Common myeloid progenitor, CD34-positive (primary cell): ENCODE data around the gene JPH3.

Experiments
- CTCF ChIA-PET: fragments of 350-600 bp; sonication (Branson Sonifier 250); formaldehyde crosslinking; loops from one replicate; lab custom pipeline; 2021; ENCODE audit warnings: antibody characterized with exemption; lab: Charles Lee
- POLR2A ChIA-PET: fragments of 350-600 bp; sonication (Branson Sonifier 250); formaldehyde crosslinking; loops from one replicate; lab custom pipeline; 2021; ENCODE audit warnings: antibody characterized with exemption; lab: Charles Lee
- DNase-seq, 3 donors: peaks; one replicate each; pipeline versions ENCODE4 v3.0.0 to v3.0.0-alpha.2; 2013
- H3K27ac ChIP-seq, 2 experiments: 1 replicate in 1 of 2; 2 replicates in 1 of 2; pipeline ENCODE4 v1.7.0; 2013; ENCODE audit warnings: inconsistent platforms in 2 of 2, low read length in 2 of 2, mild to moderate bottlenecking in 2 of 2, low read depth in 1 of 2, moderate library complexity in 1 of 2; ENCODE audit not compliant: severe bottlenecking in 2 of 2, insufficient read depth in 1 of 2, poor library complexity in 1 of 2
- H3K27me3 ChIP-seq, 5 experiments: replicated peaks in 2 of 5; 1 replicate in 3 of 5; 2 replicates in 2 of 5; pipeline versions ENCODE4 v1.6.1 to v1.7.0; 2013; ENCODE audit warnings: low read length in 4 of 5, mild to moderate bottlenecking in 2 of 5, moderate library complexity in 2 of 5, inconsistent platforms in 1 of 5; ENCODE audit not compliant: insufficient read depth in 5 of 5, control insufficient read depth in 4 of 5
- H3K36me3 ChIP-seq, 4 experiments: 1 replicate in 2 of 4; 2 replicates in 2 of 4; pipeline versions ENCODE4 v1.6.1 to v1.7.0; 2013; ENCODE audit warnings: low read length in 3 of 4, control low read depth in 1 of 4, mild to moderate bottlenecking in 1 of 4; ENCODE audit not compliant: control insufficient read depth in 4 of 4, insufficient read depth in 4 of 4
- H3K4me1 ChIP-seq, 4 experiments: 1 replicate in 3 of 4; 2 replicates in 1 of 4; pipeline versions ENCODE4 v1.6.1 to v1.7.1; 2013; ENCODE audit warnings: low read length in 3 of 4, mild to moderate bottlenecking in 3 of 4, control low read depth in 1 of 4, inconsistent platforms in 1 of 4, moderate library complexity in 1 of 4; ENCODE audit not compliant: control insufficient read depth in 4 of 4, insufficient read depth in 4 of 4; ENCODE audit errors: control extremely low read depth in 1 of 4
- H3K4me3 ChIP-seq, 7 experiments: 1 replicate in 4 of 7; 2 replicates in 3 of 7; pipeline versions ENCODE4 v1.5.1 to v1.7.0; 2013; ENCODE audit warnings: mild to moderate bottlenecking in 7 of 7, low read length in 6 of 7, moderate library complexity in 6 of 7, inconsistent platforms in 2 of 7, low read depth in 2 of 7, control low read depth in 1 of 7; ENCODE audit not compliant: insufficient read depth in 4 of 7, control insufficient read depth in 1 of 7; ENCODE audit errors: extremely low read depth in 1 of 7
- H3K9me3 ChIP-seq, 5 experiments: 1 replicate in 4 of 5; 2 replicates in 1 of 5; pipeline versions ENCODE4 v1.6.1 to v1.7.1; 2013; ENCODE audit warnings: low read length in 4 of 5, mild to moderate bottlenecking in 2 of 5, inconsistent platforms in 1 of 5, low read depth in 1 of 5, moderate library complexity in 1 of 5; ENCODE audit not compliant: control insufficient read depth in 4 of 5, insufficient read depth in 2 of 5; ENCODE audit errors: control extremely low read depth in 1 of 5
- WGBS: methylation state at CpG from one replicate; pipeline ENCODE4 v1.1.5; 2013; ENCODE audit not compliant: insufficient coverage; 5-methylcytosine and 5-hydroxymethylcytosine counted together

JPH3 gene

GRCh38 chr16:87720446-87720845, 118.1 kb downstream of the JPH3 start:
- Histone ChIP-seq H3K36me3 (peaks cover 0 to 71% (median 26%) of the 10 kb centered on the region in 4 experiments), H3K27me3 (no peaks in the 10 kb centered on the region), H3K9me3 (no peaks in the 10 kb centered on the region), H3K4me3 (no peak overlapping the region), H3K4me1 (peaks cover 0 to 4% (median 1%) of the 10 kb centered on the region in 4 experiments), H3K27ac (no peak overlapping the region)
- ChIA-PET CTCF (interaction anchor here (1.9 kb wide), 1 partner anchor 18 kb away, joined by 4 read pairs; no protein-coding TSS in a partner anchor), POLR2A (no interaction called here)
- WGBS: 97% methylated on average over 15 of the region's 24 CpGs
- no peak for DNase-seq

GRCh38 chr16:87721622-87722585, 119.6 kb downstream of the JPH3 start:
- Histone ChIP-seq H3K9me3 (no peaks in the 10 kb centered on the region), H3K4me1 (peaks cover 0 to 4% (median 1%) of the 10 kb centered on the region in 4 experiments), H3K27ac (no peak overlapping the region), H3K4me3 (no peak overlapping the region), H3K27me3 (no peaks in the 10 kb centered on the region), H3K36me3 (peaks cover 0 to 69% (median 20%) of the 10 kb centered on the region in 4 experiments)
- ChIA-PET POLR2A (no interaction called here), CTCF (interaction anchor here (1.1 kb wide), 1 partner anchor 13 kb away, joined by 3 read pairs; no protein-coding TSS in a partner anchor)
- DNase-seq: peak in 1 of 3 donors; percentile 12
- 94% methylated on average over 30 of the region's 33 CpGs for WGBS

DNA sequence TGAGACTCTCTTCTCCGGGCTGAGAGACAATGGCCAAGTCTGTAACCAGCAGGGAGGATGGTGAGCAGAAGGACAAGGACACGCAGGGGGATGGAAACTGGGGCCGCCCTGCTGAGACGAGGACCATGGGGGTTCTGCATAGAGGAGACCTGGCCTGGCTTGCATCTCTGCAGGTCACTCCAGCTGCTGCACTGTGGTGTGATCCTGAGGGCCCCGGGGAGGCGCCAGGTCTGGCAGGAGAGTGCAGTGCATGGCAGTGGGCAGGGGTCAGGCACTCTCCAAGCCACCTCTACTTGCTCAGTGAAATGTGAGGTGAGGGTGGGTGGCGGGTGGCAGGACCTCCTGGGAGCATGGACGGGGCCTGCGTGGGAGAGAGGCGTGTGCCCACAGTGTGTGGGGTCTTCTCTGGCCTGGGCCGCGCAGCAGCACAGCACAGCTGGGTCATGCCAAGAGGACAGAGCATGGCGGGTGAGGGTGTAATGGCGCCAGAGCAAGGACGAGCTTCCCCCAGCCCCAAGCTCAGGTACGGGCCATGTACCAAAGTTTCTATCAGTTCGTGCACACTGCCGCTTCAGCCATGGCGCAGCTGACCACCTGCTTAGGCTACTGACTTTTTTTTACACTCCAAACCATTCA, 120.4 kb downstream of the JPH3 start:
- no peaks in the 10 kb centered on the region for H3K9me3 ChIP-seq
- H3K27ac ChIP-seq: no peak overlapping the region
- peaks cover 0 to 70% (median 24%) of the 10 kb centered on the region in 4 experiments for H3K36me3 ChIP-seq
- CTCF ChIA-PET: interaction anchor here (1.2 kb wide), 1 partner anchor 8 kb away, joined by 3 read pairs; no protein-coding TSS in a partner anchor
- 92% methylated on average over 19 of the region's 19 CpGs for WGBS
- peaks cover 0 to 3% (median 0%) of the 10 kb centered on the region in 4 experiments for H3K4me1 ChIP-seq
- POLR2A ChIA-PET: no interaction called here
- no peak for DNase-seq
- H3K4me3 ChIP-seq: no peak overlapping the region
- no peaks in the 10 kb centered on the region for H3K27me3 ChIP-seq

GRCh38 chr16:87723226-87723623, 120.9 kb downstream of the JPH3 start:
- peak; percentile 22 to 79 (median 69) for DNase-seq
- no peak overlapping the region for H3K4me3 ChIP-seq
- peaks cover 0 to 71% (median 24%) of the 10 kb centered on the region in 4 experiments for H3K36me3 ChIP-seq
- H3K4me1 ChIP-seq: peaks cover 0 to 3% (median 0%) of the 10 kb centered on the region in 4 experiments
- ChIA-PET CTCF (interaction anchor here (1.2 kb wide), 1 partner anchor 8 kb away, joined by 3 read pairs; no protein-coding TSS in a partner anchor), POLR2A (no interaction called here)
- no peaks in the 10 kb centered on the region for H3K27me3 ChIP-seq
- no peaks in the 10 kb centered on the region for H3K9me3 ChIP-seq
- no peak overlapping the region for H3K27ac ChIP-seq
- 63% methylated on average over 12 of the region's 12 CpGs for WGBS

- peaks cover 3 to 81% (median 32%) of the 10 kb centered on the region in 4 experiments for H3K36me3 ChIP-seq
- no peak overlapping the region for H3K4me3 ChIP-seq
- H3K27me3 ChIP-seq: no peaks in the 10 kb centered on the region
- no peak for DNase-seq
- 93% methylated on average over 17 of the region's 19 CpGs for WGBS
- POLR2A ChIA-PET: no interaction called here
- H3K4me1 ChIP-seq: peaks cover 0 to 3% (median 0%) of the 10 kb centered on the region in 4 experiments
- no peak overlapping the region for H3K27ac ChIP-seq
- CTCF ChIA-PET: interaction anchor here (1.3 kb wide), 1 partner anchor 17 kb away, joined by 3 read pairs; no protein-coding TSS in a partner anchor
- H3K9me3 ChIP-seq: no peaks in the 10 kb centered on the region
These were observed 122.4 kb downstream of the JPH3 start for GRCh38 chr16:87724490-87725291.

DNA sequence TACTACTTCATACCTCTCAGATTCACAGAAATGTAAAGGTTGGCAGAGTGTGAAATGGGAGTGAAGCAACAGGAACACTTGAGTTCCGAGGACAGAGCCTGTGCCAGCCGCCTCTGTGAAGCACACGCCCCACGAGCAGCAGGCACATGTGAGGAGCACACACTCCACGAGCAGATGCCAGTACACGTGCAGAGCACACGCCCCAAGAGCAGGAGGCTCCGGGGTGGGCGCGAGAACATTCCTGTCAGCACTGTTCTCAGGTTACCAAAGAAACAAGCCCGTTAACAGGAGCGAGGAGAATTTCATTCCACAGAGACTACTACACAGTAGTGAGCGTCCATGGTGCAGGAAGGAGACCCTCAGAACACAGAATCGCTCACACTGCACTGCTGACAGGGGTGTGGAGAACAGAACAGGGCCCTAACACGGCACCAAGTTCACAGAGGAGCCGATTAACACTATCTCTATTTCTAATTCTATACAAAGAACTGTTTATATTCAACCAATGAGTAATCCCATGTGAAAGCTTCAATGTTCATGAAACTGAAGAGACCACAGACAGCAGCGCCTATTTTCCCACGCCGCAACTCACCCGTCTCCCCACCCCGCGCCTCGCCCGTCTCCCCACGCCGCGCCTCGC, 123.4 kb downstream of the JPH3 start:
- Histone ChIP-seq H3K4me1 (peaks cover 0 to 3% (median 0%) of the 10 kb centered on the region in 4 experiments), H3K9me3 (no peaks in the 10 kb centered on the region), H3K36me3 (peaks cover 3 to 80% (median 31%) of the 10 kb centered on the region in 4 experiments), H3K27ac (no peak overlapping the region), H3K4me3 (no peak overlapping the region), H3K27me3 (no peaks in the 10 kb centered on the region)
- 98% methylated on average over 16 of the region's 28 CpGs for WGBS
- DNase-seq: no peak
- ChIA-PET CTCF (no interaction called here), POLR2A (no interaction called here)
